Measurements from ENCODE around the gene MISP3. TPM values are rescaled to one million over a fixed set of nuclear protein-coding genes. Genes with fewer than 3 reads are reported as not detected.

MISP3 gene
- polyA plus RNA-seq, 2 of the 4 experiments (the other 2 are of a cell fraction): 1.9 to 2.3 TPM

GRCh38 chr19:14114854-14115253 lies 42.3 kb downstream of the MISP3 start:
- no peaks in the 10 kb centered on the region for H3K9me3 ChIP-seq
- FAIRE-seq (no peak), ATAC-seq (peak in 1 of 2 experiments; percentile 31; a peak in 3 of 6 replicates), DNase-seq (ENCODE audit: low read depth in 1 of 2, low spot score in 1 of 2) (peak; percentile 48 to 60)
- H3K4me3 ChIP-seq: no peak overlapping the region
- TF ChIP-seq HOXA7 (CRISPR knock-in tag; IDR thresholded peaks at IDR 0.05) (no peak), CHD4 (IDR thresholded peaks at IDR 0.05; ENCODE audit: borderline replicate concordance) (no peak), PHF8 (IDR thresholded peaks at IDR 0.05; ENCODE audit: borderline replicate concordance, low read depth) (no peak), SMC3 (IDR thresholded peaks at IDR 0.05) (0 out of 3 replicates have a peak, but pooled peaks have one; percentile 26), CTCF (IDR thresholded peaks at IDR 0.05) (peak; percentile 42), RAD21 (conservative IDR thresholded peaks at IDR 0.05 in 1 of 2, IDR thresholded peaks at IDR 0.05 in 1 of 2) (peak; percentile 37 to 52), NPAS2 (CRISPR knock-in tag; IDR thresholded peaks at IDR 0.05; ENCODE audit: borderline replicate concordance) (no peak)
- H3K4me1 ChIP-seq: peaks cover 31% of the 10 kb centered on the region
- ChIA-PET POLR2A (interaction anchor here (0.5 kb wide), 1 partner anchor 383 kb away, joined by 3 read pairs; no protein-coding TSS in a partner anchor), CTCF (interaction anchor here (0.8 to 4.2 kb wide), 16 partner anchors 8 to 333 kb away, joined by 3 to 25 read pairs (median 4); partner anchors contain the start of genes ASF1B, MISP3 and NANOS3)
- H3K27ac ChIP-seq: 0 out of 6 replicates have a peak overlapping the region, but pooled peaks of 1 of the 2 experiments have one; percentile 23
- H3K4me2 ChIP-seq: no peak overlapping the region
- WGBS (ENCODE audit: missing lambda C conversion rate): 34% methylated on average over 9 of the region's 9 CpGs

DNA sequence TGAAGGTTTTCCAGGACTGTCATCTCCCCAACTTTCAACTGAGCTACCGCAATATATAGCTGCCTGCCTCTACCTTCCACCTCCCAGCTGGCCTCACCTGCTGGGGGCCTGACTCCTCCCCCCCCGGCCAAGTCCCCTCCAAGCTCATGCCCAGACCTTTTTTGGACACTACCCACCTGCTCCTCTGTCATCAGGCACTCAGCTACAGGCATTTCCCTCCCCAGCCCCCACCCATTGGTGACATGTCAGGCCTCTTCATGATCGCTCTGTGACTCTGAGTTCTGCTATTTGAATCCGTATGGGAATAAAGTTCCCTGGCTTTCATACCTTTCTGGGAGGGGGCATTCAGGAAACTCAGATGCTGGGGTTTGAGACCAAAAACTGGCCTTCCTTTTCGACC lies 43.2 kb downstream of the MISP3 start:
- ChIA-PET CTCF (interaction anchor here (0.7 to 4.2 kb wide), 7 partner anchors 14 to 243 kb away, joined by 3 to 25 read pairs (median 4); partner anchors contain the start of gene ASF1B), POLR2A (no interaction called here)
- WGBS (ENCODE audit: missing lambda C conversion rate): 85% methylated on average over 4 of the region's 5 CpGs
- Histone ChIP-seq H3K4me1 (peaks cover 31% of the 10 kb centered on the region), H3K4me3 (no peak overlapping the region), H3K27ac (no peak overlapping the region), H3K4me2 (peak overlapping the region; percentile 96; the same call in 1 of the 3 replicates), H3K9me3 (no peaks in the 10 kb centered on the region)
- ATAC-seq (no peak), FAIRE-seq (no peak), DNase-seq (ENCODE audit: low read depth in 1 of 2, low spot score in 1 of 2) (no peak)
- TF ChIP-seq NPAS2 (CRISPR knock-in tag; IDR thresholded peaks at IDR 0.05; ENCODE audit: borderline replicate concordance) (no peak), BHLHE40 (IDR thresholded peaks at IDR 0.05; ENCODE audit: low read depth, low read length) (no peak), KDM1A (IDR thresholded peaks at IDR 0.05; ENCODE audit: low read depth) (no peak), CBX8 (IDR thresholded peaks at IDR 0.05) (no peak), ATOH8 (CRISPR knock-in tag; IDR thresholded peaks at IDR 0.05; ENCODE audit: low read depth) (no peak), MAFK (IDR thresholded peaks at IDR 0.05; ENCODE audit: partially characterized antibody) (no peak), E2F6 (IDR thresholded peaks at IDR 0.05; ENCODE audit: borderline replicate concordance, low read depth) (no peak), FOXS1 (CRISPR knock-in tag; IDR thresholded peaks at IDR 0.05) (no peak), BCL3 (IDR thresholded peaks at IDR 0.05) (no peak), HES2 (IDR thresholded peaks at IDR 0.05) (no peak), PBX3 (IDR thresholded peaks at IDR 0.05) (no peak), EP300 (IDR thresholded peaks at IDR 0.05) (no peak), CBX2 (IDR thresholded peaks at IDR 0.05; ENCODE audit: borderline replicate concordance, low read depth) (no peak), NR3C1 (IDR thresholded peaks at IDR 0.05) (no peak), EHMT2 (IDR thresholded peaks at IDR 0.05; ENCODE audit: low read depth) (no peak), USF2 (IDR thresholded peaks at IDR 0.05) (no peak), RCOR1 (IDR thresholded peaks at IDR 0.05; ENCODE audit: low read depth, low read length) (no peak)
- TF ChIP-seq, protein P1, sequence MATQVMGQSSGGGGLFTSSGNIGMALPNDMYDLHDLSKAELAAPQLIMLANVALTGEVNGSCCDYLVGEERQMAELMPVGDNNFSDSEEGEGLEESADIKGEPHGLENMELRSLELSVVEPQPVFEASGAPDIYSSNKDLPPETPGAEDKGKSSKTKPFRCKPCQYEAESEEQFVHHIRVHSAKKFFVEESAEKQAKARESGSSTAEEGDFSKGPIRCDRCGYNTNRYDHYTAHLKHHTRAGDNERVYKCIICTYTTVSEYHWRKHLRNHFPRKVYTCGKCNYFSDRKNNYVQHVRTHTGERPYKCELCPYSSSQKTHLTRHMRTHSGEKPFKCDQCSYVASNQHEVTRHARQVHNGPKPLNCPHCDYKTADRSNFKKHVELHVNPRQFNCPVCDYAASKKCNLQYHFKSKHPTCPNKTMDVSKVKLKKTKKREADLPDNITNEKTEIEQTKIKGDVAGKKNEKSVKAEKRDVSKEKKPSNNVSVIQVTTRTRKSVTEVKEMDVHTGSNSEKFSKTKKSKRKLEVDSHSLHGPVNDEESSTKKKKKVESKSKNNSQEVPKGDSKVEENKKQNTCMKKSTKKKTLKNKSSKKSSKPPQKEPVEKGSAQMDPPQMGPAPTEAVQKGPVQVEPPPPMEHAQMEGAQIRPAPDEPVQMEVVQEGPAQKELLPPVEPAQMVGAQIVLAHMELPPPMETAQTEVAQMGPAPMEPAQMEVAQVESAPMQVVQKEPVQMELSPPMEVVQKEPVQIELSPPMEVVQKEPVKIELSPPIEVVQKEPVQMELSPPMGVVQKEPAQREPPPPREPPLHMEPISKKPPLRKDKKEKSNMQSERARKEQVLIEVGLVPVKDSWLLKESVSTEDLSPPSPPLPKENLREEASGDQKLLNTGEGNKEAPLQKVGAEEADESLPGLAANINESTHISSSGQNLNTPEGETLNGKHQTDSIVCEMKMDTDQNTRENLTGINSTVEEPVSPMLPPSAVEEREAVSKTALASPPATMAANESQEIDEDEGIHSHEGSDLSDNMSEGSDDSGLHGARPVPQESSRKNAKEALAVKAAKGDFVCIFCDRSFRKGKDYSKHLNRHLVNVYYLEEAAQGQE (IDR thresholded peaks at IDR 0.05): no peak
